Measurements from ENCODE around the gene TMX4.
"Not testable (repeated sequence)": the region's sequence is repeated elsewhere in the genome, so short reads cannot be mapped to it uniquely, and the experiment has no call there.

Gene TMX4

DNA sequence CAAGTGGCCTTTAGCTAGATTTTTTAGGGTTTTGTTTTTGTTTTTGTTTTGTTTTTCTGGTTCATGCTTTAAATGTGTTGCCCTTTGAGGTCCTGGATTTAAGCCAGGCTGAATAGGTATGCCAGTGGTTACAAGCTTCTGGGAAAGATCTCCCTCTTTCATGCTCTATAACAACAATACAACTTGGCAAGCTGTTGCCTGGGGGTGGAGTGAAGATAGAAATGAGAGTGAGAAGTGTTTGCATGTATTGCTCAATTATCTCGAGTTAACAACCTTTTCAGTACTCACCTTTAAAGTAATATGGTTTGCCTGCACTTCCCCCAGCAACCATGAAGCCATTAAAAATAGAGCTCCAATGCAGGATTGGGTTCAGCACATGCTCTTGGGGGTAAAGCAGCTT, 60.1 kb downstream of the TMX4 start:
- Mint-ChIP-seq H3K27ac (no peak overlapping the region), H3K4me3 (no peak overlapping the region), H3K4me1 (no peaks in the 10 kb centered on the region), H3K36me3 (no peaks in the 10 kb centered on the region), H3K9me3 (peaks cover 11% of the 10 kb centered on the region), H3K27me3 (peaks cover 38% of the 10 kb centered on the region)
- no peak for ATAC-seq

DNA sequence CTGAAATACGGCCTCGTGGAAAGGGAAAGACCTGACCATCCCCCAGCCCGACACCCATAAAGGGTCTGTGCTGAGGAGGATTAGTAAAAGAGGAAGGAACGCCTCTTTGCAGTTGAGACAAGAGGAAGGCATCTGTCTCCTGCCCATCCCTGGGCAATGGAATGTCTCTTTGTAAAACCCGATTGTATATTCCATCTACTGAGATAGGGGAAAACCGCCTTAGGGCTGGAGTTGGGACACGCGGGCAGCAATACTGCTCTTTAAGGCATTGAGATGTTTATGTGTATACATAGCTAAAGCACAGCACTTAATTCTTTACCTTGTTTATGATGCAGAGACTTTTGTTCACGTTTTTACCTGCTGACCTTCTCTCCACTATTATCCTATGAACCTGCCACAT, 63.0 kb downstream of the TMX4 start:
- ATAC-seq, H3K4me3 Mint-ChIP-seq, H3K27ac Mint-ChIP-seq, H3K4me1 Mint-ChIP-seq, H3K36me3 Mint-ChIP-seq: not testable (repeated sequence)
- peaks cover 57% of the 10 kb centered on the region for H3K27me3 Mint-ChIP-seq
- peaks cover 19% of the 10 kb centered on the region for H3K9me3 Mint-ChIP-seq

DNA sequence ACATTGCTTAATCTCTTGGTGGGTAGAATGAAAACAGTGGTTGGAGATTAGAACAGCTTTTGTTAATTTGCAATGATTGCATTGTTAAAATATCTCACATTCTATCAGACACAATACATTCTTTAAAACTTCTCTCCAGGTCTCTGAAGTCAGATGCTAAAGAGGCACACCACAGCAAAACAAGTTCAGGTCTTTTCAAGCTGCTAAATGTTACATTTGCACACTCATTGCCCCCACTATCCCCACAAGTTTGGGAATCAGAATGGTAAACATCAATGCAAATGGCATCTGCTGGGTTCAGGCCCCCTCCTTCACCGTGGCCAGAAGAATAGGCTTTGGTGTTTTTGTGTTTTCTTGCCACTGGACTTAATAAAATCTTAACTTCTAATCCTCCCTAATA, 69.2 kb downstream of the TMX4 start:
- no peak overlapping the region for H3K4me3 Mint-ChIP-seq
- no peaks in the 10 kb centered on the region for H3K36me3 Mint-ChIP-seq
- H3K27ac Mint-ChIP-seq: no peak overlapping the region
- H3K9me3 Mint-ChIP-seq: peaks cover 21% of the 10 kb centered on the region
- H3K27me3 Mint-ChIP-seq: peaks cover 37% of the 10 kb centered on the region
- H3K4me1 Mint-ChIP-seq: no peaks in the 10 kb centered on the region
- ATAC-seq: no peak

DNA sequence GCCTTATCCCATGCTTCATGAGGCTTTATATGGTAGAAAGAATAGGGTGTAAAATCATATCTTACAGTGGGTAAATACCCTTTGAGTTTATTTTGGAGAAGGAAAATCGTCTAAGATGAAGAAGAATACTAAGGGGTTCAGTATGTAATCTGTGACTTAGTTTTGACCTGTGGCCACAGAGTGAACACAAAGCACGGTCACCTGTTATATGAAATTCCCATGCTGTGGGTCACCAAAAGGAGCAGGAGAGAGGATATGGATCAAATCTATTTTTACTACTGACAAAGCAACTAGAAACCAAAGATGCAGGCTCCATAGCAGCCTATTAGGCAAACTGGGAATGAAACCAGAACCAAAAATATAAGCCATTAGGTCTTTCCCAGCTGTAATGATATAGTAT, 75.7 kb downstream of the TMX4 start:
- Mint-ChIP-seq H3K9me3 (peaks cover 11% of the 10 kb centered on the region), H3K27ac (no peak overlapping the region), H3K36me3 (no peaks in the 10 kb centered on the region), H3K27me3 (peaks cover 9% of the 10 kb centered on the region), H3K4me1 (no peaks in the 10 kb centered on the region), H3K4me3 (no peak overlapping the region)
- no peak for ATAC-seq

DNA sequence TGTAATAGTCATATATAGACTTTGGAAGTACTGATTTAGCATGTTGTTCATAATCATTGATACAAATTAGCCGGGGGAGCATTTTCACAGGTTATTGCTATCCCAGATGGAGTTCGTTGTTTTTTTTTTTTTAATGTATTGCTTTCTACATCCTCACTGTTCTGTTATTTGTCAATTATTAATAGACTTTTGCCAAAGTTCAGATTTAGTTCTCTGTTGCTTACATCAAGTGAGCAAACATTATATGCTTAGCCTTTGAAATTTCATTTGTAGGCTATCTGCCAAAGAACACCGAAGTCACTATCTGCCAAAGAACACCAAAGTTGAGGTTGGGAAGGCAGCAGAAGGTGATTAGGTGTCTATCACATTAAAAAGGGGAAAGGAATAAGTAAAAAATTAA, 79.2 kb downstream of the TMX4 start, which contains the start of gene HAO1:
HAO1 (minus strand) TSS at position 118 of the 400 bp plus-strand sequence; CDS start at position 82, 36 bp downstream.
- Mint-ChIP-seq H3K9me3 (no peaks in the 10 kb centered on the region), H3K4me1 (peaks cover 10% of the 10 kb centered on the region), H3K27ac (no peak within 1 kb of the TSS), H3K27me3 (no peaks in the 10 kb centered on the region), H3K4me3 (no peak within 1 kb of the TSS), H3K36me3 (no peaks in the 10 kb centered on the region)
- ATAC-seq: no peak

DNA sequence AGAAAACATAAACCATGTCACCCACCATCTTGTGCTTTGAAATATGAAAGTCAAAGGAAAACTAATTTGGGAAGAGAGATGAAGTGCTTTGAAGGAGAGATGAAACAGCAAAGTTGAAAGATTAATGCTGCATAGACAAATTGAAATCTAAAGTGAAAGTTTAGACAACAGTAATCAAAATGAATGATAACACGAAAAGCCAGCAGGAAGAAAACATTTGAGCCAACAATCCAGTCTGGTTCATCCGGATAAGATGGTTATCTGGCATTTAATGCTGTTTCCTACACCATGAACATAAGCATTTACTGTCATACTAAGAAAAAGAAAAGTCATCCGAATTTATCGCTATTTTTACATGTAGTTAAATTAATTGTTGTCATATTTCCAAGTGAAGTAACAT, 79.9 kb downstream of the TMX4 start:
- Mint-ChIP-seq H3K36me3 (no peaks in the 10 kb centered on the region), H3K4me1 (peaks cover 16% of the 10 kb centered on the region), H3K9me3 (no peaks in the 10 kb centered on the region), H3K27me3 (peaks cover 6% of the 10 kb centered on the region), H3K4me3 (no peak overlapping the region), H3K27ac (no peak overlapping the region)
- no peak for ATAC-seq

DNA sequence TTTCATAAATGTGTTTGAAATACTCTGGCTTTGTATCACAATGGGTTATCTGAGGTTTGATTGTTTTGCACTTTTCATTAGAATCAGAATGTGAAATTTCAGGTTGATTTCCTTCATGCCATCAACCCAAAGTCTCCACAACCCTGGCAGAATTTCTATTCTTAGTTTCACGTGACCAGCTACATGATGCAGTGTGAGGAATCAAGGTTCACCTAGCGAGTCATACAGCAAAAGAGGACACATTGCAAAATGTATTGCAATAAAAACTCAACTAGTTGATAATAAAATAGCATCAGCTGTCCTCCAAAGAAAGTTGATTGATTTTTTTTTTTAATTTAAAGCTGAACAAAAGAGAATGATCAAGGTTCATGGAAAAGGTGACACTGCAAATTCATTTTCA, 81.5 kb downstream of the TMX4 start:
- no peak for ATAC-seq
- no peak overlapping the region for H3K4me3 Mint-ChIP-seq
- H3K27me3 Mint-ChIP-seq: peaks cover 8% of the 10 kb centered on the region

DNA sequence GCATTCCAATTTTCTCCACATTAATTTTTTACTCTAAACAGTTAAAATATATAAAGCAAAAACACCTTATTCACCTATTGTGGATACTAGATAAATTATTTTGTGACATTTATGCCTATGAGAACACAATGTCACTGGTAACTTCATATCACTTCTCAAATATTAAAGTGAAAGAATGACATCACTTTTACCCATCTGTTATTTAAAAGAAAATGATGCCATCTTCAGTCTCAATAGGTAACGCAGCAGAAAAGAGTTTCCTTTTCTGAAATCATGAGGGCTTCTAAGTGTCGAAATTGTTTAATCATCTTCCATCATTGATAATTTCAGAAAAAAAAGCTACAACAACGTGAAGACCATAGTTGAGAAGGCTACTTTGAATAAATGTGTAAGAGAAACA, 82.2 kb downstream of the TMX4 start:
- H3K4me1 Mint-ChIP-seq: peaks cover 17% of the 10 kb centered on the region
- no peaks in the 10 kb centered on the region for H3K9me3 Mint-ChIP-seq
- no peaks in the 10 kb centered on the region for H3K36me3 Mint-ChIP-seq
- no peak overlapping the region for H3K27ac Mint-ChIP-seq
- peaks cover 8% of the 10 kb centered on the region for H3K27me3 Mint-ChIP-seq
- no peak overlapping the region for H3K4me3 Mint-ChIP-seq
- ATAC-seq: no peak

More for the DNA sequence above, 81.5 kb downstream of the TMX4 start:
- Mint-ChIP-seq H3K36me3 (no peaks in the 10 kb centered on the region), H3K4me1 (peaks cover 17% of the 10 kb centered on the region), H3K9me3 (no peaks in the 10 kb centered on the region), H3K27ac (no peak overlapping the region)

DNA sequence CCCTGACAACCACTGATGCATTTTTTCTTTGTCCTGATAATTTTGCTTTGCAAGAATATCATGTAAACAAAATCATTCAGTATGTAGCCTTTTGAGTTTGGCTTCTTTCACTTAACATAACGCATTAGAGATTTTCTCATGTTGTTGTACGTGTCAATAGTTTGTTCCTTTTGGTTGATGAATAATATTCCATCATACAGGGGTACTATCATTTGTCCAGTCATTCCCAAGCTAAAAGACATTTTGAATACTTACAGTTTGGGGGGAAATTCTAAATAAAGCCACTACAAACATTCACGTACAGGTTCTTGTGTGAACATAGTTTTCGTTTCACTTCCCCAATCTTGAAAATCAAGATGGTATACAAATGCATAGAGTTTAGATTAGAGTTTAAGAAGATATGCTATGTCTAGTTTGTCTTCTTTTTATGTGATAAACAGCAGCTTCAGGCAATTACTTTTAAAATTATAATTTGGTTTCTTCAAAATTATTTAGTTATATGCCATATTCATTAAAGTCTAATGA, 84.5 kb downstream of the TMX4 start:
- no peak overlapping the region for H3K27ac Mint-ChIP-seq
- ATAC-seq: no peak
- H3K9me3 Mint-ChIP-seq: no peaks in the 10 kb centered on the region
- H3K36me3 Mint-ChIP-seq: no peaks in the 10 kb centered on the region
- H3K27me3 Mint-ChIP-seq: peaks cover 8% of the 10 kb centered on the region
- no peak overlapping the region for H3K4me3 Mint-ChIP-seq
- H3K4me1 Mint-ChIP-seq: peaks cover 17% of the 10 kb centered on the region

DNA sequence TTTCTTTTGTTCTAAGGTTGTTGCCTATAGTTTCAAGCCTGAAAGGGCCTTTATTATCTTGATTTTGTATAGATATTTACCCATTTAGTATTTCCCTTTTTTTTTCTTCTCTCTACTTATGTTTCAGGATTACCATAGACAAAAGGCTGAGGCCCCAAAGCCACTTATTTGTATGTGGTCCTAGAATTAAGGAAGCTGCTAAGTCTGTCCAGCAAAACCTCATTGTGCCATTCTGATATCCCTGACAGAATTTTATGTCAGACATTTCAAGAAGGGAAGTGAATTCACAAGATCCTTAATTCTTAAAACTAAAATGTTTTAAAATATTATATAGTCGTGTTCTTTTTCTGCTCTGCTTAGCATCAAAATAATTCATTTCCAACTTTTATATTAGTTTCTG, 86.2 kb downstream of the TMX4 start:
- H3K36me3 Mint-ChIP-seq: no peaks in the 10 kb centered on the region

DNA sequence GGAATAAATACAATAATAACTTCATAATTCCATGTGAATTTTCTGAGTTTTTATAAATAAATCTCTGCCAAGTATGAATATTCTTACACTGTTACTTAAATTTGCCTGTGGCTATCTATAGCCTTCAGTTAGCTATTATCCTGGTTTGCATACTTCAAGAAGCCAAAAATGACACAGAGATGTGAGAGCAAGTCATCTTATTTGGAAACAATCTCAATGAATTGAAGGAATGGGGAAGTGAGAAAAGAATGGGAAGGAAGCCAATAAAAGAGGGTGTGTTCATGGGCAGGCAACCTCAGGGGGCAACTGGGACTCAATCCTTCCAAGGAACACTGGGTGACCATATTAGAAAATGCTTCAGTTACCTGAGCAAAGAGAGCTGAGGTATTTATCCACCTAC, 89.2 kb downstream of the TMX4 start:
- H3K4me1 Mint-ChIP-seq: peaks cover 6% of the 10 kb centered on the region
- H3K27ac Mint-ChIP-seq: no peak overlapping the region
- ATAC-seq: no peak
- peaks cover 8% of the 10 kb centered on the region for H3K27me3 Mint-ChIP-seq
- H3K36me3 Mint-ChIP-seq: no peaks in the 10 kb centered on the region
- H3K4me3 Mint-ChIP-seq: no peak overlapping the region
- H3K9me3 Mint-ChIP-seq: no peaks in the 10 kb centered on the region

More for the DNA sequence above, 86.2 kb downstream of the TMX4 start:
- Mint-ChIP-seq H3K4me3 (no peak overlapping the region), H3K27me3 (peaks cover 8% of the 10 kb centered on the region), H3K4me1 (peaks cover 17% of the 10 kb centered on the region), H3K9me3 (no peaks in the 10 kb centered on the region), H3K27ac (no peak overlapping the region)
- no peak for ATAC-seq
